AG09309 (cell line): ENCODE data around the gene EDEM2.

Experiments used
- DNase-seq: peaks from one replicate; pipeline ENCODE4 v3.0.0-alpha.2; 2010; ENCODE audit warnings: low read depth
- H3K4me3 ChIP-seq: 2 replicates; pipeline ENCODE4 v1.5.1; 2011; ENCODE audit warnings: mild to moderate bottlenecking, low read depth, low read length, moderate library complexity; ENCODE audit not compliant: control insufficient read depth
- CTCF ChIP-seq: IDR thresholded peaks from 2 replicates; pipeline ENCODE4 v1.5.1; 2011; ENCODE audit warnings: mild to moderate bottlenecking, low read depth, low read length, inconsistent platforms; ENCODE audit not compliant: insufficient read depth, control insufficient read depth; ENCODE audit errors: missing control alignments

The EDEM2 gene

GRCh38 chr20:35134472-35134871 lies 12.7 kb downstream of the EDEM2 start:
- DNase-seq, result no peak
- no peak for TF ChIP-seq CTCF
- H3K4me3 ChIP-seq, result no peak overlapping the region

- no peak overlapping the region for H3K4me3 ChIP-seq
- DNase-seq, result no peak
- TF ChIP-seq CTCF, result no peak
Observed at GRCh38 chr20:35133735-35134134, 13.4 kb downstream of the EDEM2 start.

- DNase-seq, result no peak
- no peak overlapping the region for H3K4me3 ChIP-seq
- TF ChIP-seq CTCF, result no peak
Observed at GRCh38 chr20:35133031-35133430, 14.1 kb downstream of the EDEM2 start.

GRCh38 chr20:35131934-35132333 lies 15.2 kb downstream of the EDEM2 start:
- H3K4me3 ChIP-seq, result no peak overlapping the region
- no peak for DNase-seq
- TF ChIP-seq CTCF, result no peak

GRCh38 chr20:35129647-35130069 lies 17.5 kb downstream of the EDEM2 start:
- DNase-seq, result no peak
- H3K4me3 ChIP-seq, result no peak overlapping the region
- TF ChIP-seq CTCF, result no peak

GRCh38 chr20:35125753-35126152 lies 21.4 kb downstream of the EDEM2 start:
- no peak overlapping the region for H3K4me3 ChIP-seq
- no peak for DNase-seq
- no peak for TF ChIP-seq CTCF

- no peak for TF ChIP-seq CTCF
- no peak for DNase-seq
- no peak overlapping the region for H3K4me3 ChIP-seq
Observed at GRCh38 chr20:35122756-35123405, 24.3 kb downstream of the EDEM2 start.
